Measurements from ENCODE around the gene ZMYM4. TPM values are rescaled to one million over a fixed set of nuclear protein-coding genes. Genes with fewer than 3 reads are reported as not detected.

Gene ZMYM4
- total and polyA plus RNA-seq, 12 donors, result 6.7 to 37.7 (median 34.1) TPM

- peaks cover 0 to 26% (median 6%) of the 10 kb centered on the region in 9 donors for H3K4me1 ChIP-seq
- 98 to 99% methylated on average over 3 of the region's 3 CpGs for WGBS, 2 donors
- H3K27ac ChIP-seq, result no peak overlapping the region
- no peaks in the 10 kb centered on the region for H3K27me3 ChIP-seq
- intact Hi-C loops (cut with DNase I), result no loop called here
- no peak overlapping the region for H3K4me3 ChIP-seq
- H3K9me3 ChIP-seq, result peaks cover 0 to 29% (median 9%) of the 10 kb centered on the region in 11 donors
- ATAC-seq (no peak), DNase-seq (no peak)
- TF ChIP-seq CTCF (IDR thresholded peaks at IDR 0.05), result no peak
- peaks cover 0 to 40% (median 5%) of the 10 kb centered on the region in 9 donors for H3K36me3 ChIP-seq
Observed at GRCh38 chr1:35281565-35281964, 13.1 kb downstream of the ZMYM4 start.

DNA sequence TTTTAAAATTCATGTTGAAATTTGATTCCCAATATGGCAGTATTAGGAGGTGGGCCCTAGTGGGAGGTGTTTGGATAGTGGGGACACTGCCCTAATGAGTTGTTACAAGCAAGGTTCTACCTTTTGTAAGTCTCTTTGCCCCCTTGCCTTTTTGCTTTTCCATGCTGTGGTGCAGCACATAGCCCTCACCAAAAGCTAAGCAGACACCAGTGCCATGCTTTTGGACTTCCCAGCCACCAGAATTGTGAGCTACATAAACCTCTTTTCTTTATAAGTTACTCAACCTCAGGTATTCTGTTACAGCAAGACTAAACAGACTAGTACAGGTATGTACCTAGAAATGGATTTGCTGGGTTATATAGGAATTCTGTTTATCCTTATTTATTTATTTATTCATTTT, 13.7 kb downstream of the ZMYM4 start:
- no peak for TF ChIP-seq CTCF (IDR thresholded peaks at IDR 0.05)
- intact Hi-C loops (cut with DNase I), result no loop called here

DNA sequence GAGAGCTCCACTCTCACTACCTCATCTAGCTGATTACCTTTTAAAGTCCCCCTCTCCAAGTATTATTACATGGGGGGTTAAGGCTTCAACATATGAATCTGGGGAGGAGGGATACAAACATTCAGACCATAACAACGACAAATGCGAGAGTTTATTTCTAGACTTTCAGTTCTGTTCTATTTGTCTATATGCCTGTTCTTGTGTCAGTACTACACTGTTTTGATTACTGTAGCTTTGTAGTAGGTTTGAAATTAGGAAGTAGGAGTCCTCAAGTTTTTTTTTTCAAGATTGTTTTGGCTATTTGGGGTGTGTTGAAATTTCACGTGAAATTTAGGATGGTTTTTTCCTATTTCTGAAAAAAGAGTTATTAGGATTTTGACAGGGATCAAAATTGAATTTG, 16.3 kb downstream of the ZMYM4 start:
- intact Hi-C loops (cut with DNase I), result no loop called here
- ATAC-seq (no peak), DNase-seq (no peak)
- TF ChIP-seq CTCF (IDR thresholded peaks at IDR 0.05), result no peak
- Histone ChIP-seq H3K9me3 (peaks cover 0 to 21% (median 9%) of the 10 kb centered on the region in 11 donors), H3K27me3 (no peaks in the 10 kb centered on the region), H3K27ac (no peak overlapping the region), H3K36me3 (peaks cover 0 to 26% (median 4%) of the 10 kb centered on the region in 9 donors), H3K4me1 (peaks cover 0 to 34% (median 25%) of the 10 kb centered on the region in 9 donors), H3K4me3 (no peak overlapping the region)
- 96 to 97% methylated on average over 3 of the region's 3 CpGs for WGBS, 2 donors

More for the DNA sequence above, 13.7 kb downstream of the ZMYM4 start:
- ATAC-seq, result no peak
- Histone ChIP-seq H3K9me3 (peaks cover 0 to 29% (median 9%) of the 10 kb centered on the region in 11 donors), H3K27me3 (no peaks in the 10 kb centered on the region), H3K4me3 (no peak overlapping the region), H3K4me1 (peaks cover 0 to 26% (median 6%) of the 10 kb centered on the region in 9 donors), H3K36me3 (peaks cover 0 to 40% (median 5%) of the 10 kb centered on the region in 9 donors), H3K27ac (no peak overlapping the region)
- DNase-seq, result no peak

- DNase-seq, result no peak
- H3K27ac ChIP-seq, result no peak overlapping the region
- no peak for TF ChIP-seq CTCF (IDR thresholded peaks at IDR 0.05)
- peaks cover 0 to 33% (median 25%) of the 10 kb centered on the region in 9 donors for H3K4me1 ChIP-seq
- no peaks in the 10 kb centered on the region for H3K27me3 ChIP-seq
- 88 to 91% methylated on average over 5 of the region's 5 CpGs for WGBS, 2 donors
- peaks cover 0 to 21% (median 9%) of the 10 kb centered on the region in 11 donors for H3K9me3 ChIP-seq
- ATAC-seq, result no peak
- intact Hi-C loops (cut with DNase I), result no loop called here
- peaks cover 0 to 29% (median 5%) of the 10 kb centered on the region in 9 donors for H3K36me3 ChIP-seq
- H3K4me3 ChIP-seq, result no peak overlapping the region
Observed at GRCh38 chr1:35285771-35286606, 17.5 kb downstream of the ZMYM4 start.
